ENCODE measurements around the gene PLCG2. TPM values are rescaled to one million over a fixed set of nuclear protein-coding genes. Genes with fewer than 3 reads are reported as not detected.

Gene PLCG2
- total RNA-seq, 6 experiments from 2014 or later = 0.14 to 0.61 (median 0.27) TPM

DNA sequence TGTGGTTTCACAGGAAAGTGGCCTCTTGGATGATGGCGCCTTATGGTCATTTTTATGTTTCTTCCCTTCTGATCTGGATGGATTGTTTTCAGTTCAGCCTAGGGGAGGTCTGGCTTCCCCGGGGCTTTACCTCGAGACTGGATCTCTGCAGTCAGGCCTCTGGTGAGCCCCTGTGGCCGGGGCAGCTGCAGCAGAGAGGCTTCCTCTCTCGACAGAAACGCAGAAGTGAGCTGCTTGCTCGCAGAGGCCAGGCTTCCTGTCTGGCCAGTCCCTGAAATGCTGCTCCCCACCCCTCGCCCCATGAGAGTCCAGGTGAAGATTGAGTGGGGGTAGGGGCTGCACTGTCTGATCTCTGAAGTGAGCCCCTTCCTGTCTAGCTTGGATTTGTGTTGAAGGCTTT, 44.0 kb downstream of the PLCG2 start:
- no peak for DNase-seq
- Mint-ChIP-seq H3K27ac (no peak overlapping the region), H3K27me3 (ENCODE audit: insufficient read depth) (peaks cover 2% of the 10 kb centered on the region), H3K4me3 (no peak overlapping the region), H3K36me3 (ENCODE audit: low read depth) (no peaks in the 10 kb centered on the region), H3K9me3 (no peaks in the 10 kb centered on the region), H3K4me1 (ENCODE audit: low read depth) (no peaks in the 10 kb centered on the region)
- TF ChIP-seq, protein P1, sequence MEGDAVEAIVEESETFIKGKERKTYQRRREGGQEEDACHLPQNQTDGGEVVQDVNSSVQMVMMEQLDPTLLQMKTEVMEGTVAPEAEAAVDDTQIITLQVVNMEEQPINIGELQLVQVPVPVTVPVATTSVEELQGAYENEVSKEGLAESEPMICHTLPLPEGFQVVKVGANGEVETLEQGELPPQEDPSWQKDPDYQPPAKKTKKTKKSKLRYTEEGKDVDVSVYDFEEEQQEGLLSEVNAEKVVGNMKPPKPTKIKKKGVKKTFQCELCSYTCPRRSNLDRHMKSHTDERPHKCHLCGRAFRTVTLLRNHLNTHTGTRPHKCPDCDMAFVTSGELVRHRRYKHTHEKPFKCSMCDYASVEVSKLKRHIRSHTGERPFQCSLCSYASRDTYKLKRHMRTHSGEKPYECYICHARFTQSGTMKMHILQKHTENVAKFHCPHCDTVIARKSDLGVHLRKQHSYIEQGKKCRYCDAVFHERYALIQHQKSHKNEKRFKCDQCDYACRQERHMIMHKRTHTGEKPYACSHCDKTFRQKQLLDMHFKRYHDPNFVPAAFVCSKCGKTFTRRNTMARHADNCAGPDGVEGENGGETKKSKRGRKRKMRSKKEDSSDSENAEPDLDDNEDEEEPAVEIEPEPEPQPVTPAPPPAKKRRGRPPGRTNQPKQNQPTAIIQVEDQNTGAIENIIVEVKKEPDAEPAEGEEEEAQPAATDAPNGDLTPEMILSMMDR (IDR thresholded peaks at IDR 0.05) = no peak

DNA sequence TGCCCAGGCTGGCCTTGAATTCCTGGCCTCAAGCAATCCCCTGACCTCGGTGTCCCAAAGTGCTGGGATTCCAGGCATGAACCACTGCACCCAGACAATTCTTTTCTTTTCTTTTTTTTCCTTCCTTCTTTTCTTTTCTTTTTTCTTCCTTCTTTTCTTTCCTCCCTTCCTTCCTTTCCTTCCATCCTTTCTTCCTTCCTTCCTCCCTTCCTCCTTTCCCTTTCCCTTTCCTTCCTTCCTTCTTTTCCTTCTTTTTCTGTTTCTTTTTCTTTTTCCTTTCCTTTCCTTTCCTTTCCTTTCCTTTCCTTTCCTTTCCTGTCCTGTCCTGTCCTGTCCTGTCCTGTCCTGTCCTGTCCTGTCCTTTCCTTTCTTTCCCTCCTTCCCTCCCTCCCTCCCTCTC, 44.6 kb downstream of the PLCG2 start:
- Mint-ChIP-seq H3K4me3 (no peak overlapping the region), H3K36me3 (ENCODE audit: low read depth) (no peaks in the 10 kb centered on the region), H3K27ac (no peak overlapping the region), H3K27me3 (ENCODE audit: insufficient read depth) (peaks cover 2% of the 10 kb centered on the region), H3K9me3 (no peaks in the 10 kb centered on the region), H3K4me1 (ENCODE audit: low read depth) (no peaks in the 10 kb centered on the region)
- DNase-seq = no peak
- TF ChIP-seq, protein P1 (IDR thresholded peaks at IDR 0.05) = no peak

DNA sequence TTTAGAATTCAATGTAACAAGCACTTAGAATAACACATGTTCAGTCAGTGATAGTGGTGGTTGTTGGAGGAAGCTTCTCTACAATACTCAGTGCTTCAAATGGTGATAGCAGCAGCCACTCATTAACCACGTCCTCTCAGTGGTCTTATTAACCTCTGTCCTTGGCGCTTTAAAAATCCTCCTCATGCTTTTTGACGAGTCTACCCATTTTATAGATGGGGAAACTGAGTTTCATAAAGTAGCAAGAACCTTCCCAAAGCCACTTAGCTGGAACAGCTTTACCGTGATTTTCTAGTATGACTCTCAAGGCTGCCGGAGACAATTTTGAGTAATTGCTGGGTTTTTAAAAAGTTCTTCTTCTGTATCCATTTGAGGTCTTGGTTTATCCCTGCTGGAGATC, 47.4 kb downstream of the PLCG2 start:
- TF ChIP-seq, protein P1 (IDR thresholded peaks at IDR 0.05) = no peak
- no peak overlapping the region for H3K27ac Mint-ChIP-seq
- no peak for DNase-seq
- no peaks in the 10 kb centered on the region for H3K9me3 Mint-ChIP-seq
- no peaks in the 10 kb centered on the region for H3K36me3 Mint-ChIP-seq (ENCODE audit: low read depth)
- H3K27me3 Mint-ChIP-seq (ENCODE audit: insufficient read depth) = peaks cover 10% of the 10 kb centered on the region
- no peaks in the 10 kb centered on the region for H3K4me1 Mint-ChIP-seq (ENCODE audit: low read depth)
- no peak overlapping the region for H3K4me3 Mint-ChIP-seq

DNA sequence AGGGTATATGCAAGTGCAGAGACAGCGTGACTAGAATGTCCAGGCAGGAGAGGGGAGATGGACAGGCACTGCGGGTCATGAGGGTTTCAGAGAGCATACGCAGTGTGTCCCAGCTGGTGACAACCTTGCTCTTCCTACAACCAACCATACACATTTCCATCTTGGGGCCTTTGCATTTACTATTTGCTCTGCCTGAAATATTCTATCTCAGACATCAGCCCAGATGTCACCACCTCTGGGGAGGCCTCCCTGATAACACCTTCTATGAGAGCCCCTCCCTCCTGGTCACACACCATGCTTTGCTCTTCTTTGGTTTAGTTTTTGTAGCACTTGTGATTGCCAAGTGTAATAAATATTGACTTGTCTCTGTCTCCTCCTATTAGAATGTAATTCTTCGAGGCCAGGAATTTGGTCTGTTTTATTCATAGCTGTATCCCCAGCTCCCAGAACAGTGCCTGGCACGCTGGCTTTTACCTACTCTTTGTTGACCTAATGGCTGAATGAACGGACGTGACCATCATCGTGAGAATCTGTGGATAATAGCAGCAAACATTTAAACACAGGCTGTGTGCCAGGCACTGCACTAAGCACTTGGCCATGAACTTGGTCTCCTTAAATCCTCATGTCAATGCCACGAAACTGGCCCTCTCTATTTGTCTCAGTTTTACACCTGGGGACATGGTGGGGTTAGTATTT, 51.9 kb downstream of the PLCG2 start:
- no peak overlapping the region for H3K4me3 Mint-ChIP-seq
- TF ChIP-seq, protein P1 (IDR thresholded peaks at IDR 0.05) = no peak
- no peaks in the 10 kb centered on the region for H3K9me3 Mint-ChIP-seq
- no peak for DNase-seq
- peaks cover 16% of the 10 kb centered on the region for H3K27me3 Mint-ChIP-seq (ENCODE audit: insufficient read depth)
- H3K36me3 Mint-ChIP-seq (ENCODE audit: low read depth) = no peaks in the 10 kb centered on the region
- H3K27ac Mint-ChIP-seq = no peak overlapping the region
- H3K4me1 Mint-ChIP-seq (ENCODE audit: low read depth) = no peaks in the 10 kb centered on the region

DNA sequence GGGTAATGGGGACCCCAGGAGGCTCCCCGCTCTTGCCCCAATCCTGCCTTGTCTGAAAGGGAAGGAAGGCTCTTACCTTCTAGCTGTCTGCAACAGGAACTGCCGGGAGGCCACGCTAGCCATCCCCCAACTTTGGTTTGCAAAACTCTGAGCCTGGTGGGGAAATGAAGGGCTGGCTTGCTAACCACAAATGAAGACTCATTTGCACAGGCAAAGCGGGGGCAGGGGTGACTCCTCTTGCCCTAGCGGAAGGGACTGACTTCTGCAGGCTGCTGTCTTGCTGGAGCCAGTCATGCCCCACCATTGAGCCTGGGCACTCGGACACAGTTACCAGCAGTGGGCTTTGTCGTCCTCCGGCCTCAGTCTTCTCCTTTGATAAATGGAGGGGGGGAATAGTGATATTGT, 52.6 kb downstream of the PLCG2 start:
- DNase-seq = no peak
- no peaks in the 10 kb centered on the region for H3K9me3 Mint-ChIP-seq
- no peak overlapping the region for H3K27ac Mint-ChIP-seq
- no peak overlapping the region for H3K4me3 Mint-ChIP-seq
- no peaks in the 10 kb centered on the region for H3K4me1 Mint-ChIP-seq (ENCODE audit: low read depth)
- no peaks in the 10 kb centered on the region for H3K36me3 Mint-ChIP-seq (ENCODE audit: low read depth)
- H3K27me3 Mint-ChIP-seq (ENCODE audit: insufficient read depth) = peaks cover 16% of the 10 kb centered on the region
- TF ChIP-seq, protein P1 (IDR thresholded peaks at IDR 0.05) = no peak
